Measurements from ENCODE around the gene C1orf232.

Gene C1orf232

GRCh38 chr1:26168410-26169197 lies at the start of gene C1orf232:
Gene C1orf232 (minus strand): TSS chr1:26168963. CDS start chr1:26168499, 464 bp downstream.
- DNase-seq: no peak

DNA sequence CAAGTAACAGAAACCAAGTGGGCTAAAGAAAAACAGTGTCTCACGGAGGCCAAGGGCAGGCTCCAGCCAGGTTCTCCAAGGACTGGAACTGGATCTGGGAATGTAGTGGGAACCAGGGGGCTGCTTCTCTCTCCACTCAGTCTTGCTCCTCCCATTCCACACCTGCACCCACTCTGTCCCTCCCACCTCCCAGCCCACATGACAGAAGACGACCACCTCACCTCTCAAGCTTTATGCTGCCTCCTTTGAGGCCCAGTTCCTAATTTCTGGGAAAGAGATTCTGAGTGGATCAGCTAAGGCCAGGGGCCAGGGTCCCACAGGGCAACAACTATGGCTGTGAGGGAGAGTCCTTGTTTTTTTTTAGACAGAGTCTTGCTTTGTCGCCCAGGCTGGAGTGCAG lies 46.5 kb upstream of the C1orf232 start:
- DNase-seq: no peak

GRCh38 chr1:26213335-26213905 lies 44.7 kb upstream of the C1orf232 start:
- no peak for DNase-seq

GRCh38 chr1:26212726-26213125 lies 44.0 kb upstream of the C1orf232 start:
- DNase-seq: no peak

GRCh38 chr1:26210147-26210870 lies 41.5 kb upstream of the C1orf232 start:
- no peak for DNase-seq

- DNase-seq: no peak
These were observed 35.0 kb upstream of the C1orf232 start for GRCh38 chr1:26203642-26204318.

DNA sequence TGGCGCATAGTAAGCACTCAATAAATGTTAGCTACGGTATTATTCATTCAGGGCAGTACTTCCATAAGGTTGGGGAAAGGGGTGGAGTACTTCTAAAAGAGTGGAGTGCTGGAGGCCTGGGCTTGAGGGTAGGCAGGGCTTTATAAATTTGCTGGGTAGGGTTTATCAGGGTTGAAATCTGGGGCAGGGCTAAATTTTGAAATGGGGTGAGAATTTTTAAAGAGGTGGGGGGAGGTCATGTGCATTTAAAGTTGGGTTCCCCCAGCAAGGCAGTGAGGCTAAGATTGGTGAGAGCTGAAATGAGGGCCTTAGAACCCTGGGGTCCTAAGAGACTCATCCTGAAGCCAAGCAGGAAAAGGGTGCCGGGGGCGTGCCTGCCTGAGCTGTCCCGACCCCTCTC lies 31.6 kb upstream of the C1orf232 start:
- DNase-seq: no peak

GRCh38 chr1:26197813-26198212 lies 29.1 kb upstream of the C1orf232 start:
- no peak for DNase-seq

GRCh38 chr1:26197301-26197700 lies 28.5 kb upstream of the C1orf232 start:
- DNase-seq: no peak

DNA sequence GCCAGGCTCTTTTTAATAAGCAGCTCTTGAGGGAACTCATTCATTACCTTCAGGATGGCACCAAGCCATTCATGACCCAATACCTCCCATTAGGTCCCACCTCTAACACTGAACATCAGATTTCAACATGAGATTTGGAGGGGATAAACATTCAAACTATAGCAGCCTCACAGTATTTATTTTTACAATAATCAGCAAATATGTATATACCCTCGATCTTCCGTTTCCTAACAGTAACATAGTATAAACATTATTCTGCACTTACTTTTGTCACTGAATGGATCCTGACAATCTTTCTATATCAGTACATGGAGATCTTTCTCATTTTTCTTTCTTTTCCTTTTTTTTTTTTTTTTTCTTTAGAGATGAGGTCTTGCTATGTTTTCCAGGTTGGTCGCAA lies 27.0 kb upstream of the C1orf232 start:
- DNase-seq: no peak

DNA sequence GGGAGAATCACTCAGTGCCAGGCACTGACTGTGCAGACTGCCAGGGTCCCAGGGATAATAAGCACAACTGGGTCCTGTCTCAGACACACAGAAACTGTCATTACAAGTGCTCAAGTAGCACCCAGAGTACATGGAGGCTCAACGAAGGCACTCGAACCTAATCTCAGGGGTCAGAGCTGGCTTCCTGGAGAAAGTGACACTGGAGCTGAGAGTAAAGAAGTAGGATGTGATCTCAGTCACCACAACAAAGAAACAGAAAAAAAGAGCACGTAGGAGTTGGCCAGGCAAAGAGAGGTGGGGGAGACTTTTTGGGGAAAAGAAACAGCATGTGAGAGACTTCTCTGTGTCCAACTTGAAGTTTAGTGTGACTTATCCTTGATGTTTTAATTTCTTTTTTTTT lies 23.0 kb upstream of the C1orf232 start:
- no peak for DNase-seq

GRCh38 chr1:26190373-26190987 lies 21.7 kb upstream of the C1orf232 start, which contains the start of gene CATSPER4:
Gene CATSPER4 (plus strand): TSS chr1:26190602. CDS start chr1:26190628, 26 bp downstream.
- DNase-seq: no peak

DNA sequence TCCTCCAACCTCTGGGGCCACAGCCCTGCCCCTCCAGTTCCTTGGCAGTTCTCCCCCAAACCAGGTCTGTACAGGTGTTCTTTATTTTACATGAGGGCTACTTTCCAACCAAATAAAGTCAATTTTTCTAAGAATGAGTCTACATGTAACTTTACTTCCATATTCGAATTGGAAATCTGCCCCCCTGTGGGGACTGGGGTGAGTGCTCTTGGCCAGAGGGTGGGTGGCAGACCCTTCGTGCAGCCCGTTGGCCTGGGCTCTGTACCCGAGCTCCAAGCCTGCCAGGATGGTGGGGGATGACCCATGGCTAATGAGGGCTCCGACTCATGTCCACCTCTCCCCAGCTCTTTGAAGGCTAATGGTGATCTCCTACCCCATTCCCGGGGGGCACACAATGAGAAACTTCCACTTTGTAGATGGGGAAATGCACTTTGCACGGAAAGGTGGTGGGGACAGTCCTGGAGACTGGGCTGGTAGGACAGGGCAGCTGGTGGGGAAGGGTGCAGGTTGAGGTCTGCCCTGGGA lies 21.1 kb upstream of the C1orf232 start:
- no peak for DNase-seq

DNA sequence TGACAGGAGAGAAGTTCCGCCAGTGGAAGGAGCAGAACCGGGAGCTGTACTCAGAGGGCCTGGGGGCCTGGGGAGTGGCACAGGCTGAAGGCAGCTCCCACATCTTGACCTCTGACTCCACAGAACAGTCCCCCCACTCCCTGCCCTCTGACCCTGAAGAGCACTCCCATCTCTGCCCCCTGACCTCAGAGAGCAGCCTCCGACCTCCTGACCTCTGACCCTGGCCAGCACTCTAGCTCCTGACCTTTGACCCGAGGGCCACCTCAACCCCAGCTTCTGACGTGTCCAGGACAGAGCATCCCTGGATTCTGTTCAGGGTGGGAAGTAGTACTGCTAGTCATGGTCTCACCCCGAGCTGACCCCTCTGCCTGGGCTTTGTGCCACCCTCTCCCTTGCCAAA lies 20.6 kb upstream of the C1orf232 start:
- no peak for DNase-seq

DNA sequence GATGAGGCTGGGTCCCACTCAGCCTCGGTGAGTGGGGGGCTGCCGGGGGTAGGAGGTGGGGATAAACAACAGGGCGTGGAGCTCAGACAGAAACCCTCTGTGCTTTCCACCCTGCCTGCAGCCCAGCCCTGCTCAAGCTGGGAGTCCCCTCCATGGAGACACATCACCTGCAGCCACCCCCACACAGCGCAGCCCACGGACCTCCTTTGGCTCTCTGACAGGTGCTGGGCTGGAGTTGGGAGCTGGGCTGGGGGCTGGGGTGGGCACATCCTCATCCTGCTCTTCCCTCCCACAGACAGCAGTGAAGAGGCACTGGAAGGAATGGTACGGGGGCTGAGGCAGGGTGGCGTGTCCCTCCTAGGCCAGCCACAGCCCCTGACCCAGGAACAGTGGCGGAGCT lies 19.7 kb upstream of the C1orf232 start:
- DNase-seq: no peak

DNA sequence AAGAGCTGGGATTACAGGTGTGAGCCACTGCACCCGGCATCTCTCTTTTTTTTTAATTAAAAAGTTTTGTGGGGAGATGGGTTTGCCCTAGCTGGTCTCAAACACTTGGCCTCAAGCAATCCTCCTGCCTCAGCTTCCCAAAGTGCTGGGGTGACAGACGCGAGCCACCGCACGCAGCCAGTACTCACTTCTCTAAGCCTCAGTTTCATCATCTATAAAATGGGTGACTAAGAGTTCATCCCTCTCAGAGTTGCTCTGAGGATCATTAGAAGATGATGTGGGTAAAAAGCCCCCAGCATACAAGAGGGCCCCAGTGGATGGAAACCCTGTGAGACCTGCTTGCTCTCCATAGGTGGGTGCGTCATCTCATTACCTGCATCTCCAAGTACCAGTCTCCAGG lies 19.1 kb upstream of the C1orf232 start:
- no peak for DNase-seq

DNA sequence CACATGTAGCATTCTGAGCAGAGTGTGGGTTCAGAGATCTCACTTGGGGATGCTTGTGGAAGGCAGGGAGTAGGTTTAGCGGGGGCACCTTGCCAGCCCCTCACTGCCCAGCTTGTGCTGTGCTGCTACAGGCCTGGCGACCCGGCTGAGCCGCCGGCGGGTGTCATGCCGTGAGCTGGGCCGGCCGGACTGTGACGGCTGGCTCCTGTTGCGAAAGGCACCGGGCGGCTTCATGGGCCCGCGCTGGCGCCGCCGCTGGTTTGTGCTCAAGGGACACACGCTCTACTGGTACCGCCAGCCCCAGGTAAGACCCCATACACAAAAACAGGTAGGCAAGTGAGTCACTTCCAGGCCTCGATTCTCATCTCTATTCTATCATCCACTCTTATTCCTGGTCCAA lies 16.1 kb upstream of the C1orf232 start:
- no peak for DNase-seq

- no peak for DNase-seq
These were observed 15.3 kb upstream of the C1orf232 start for GRCh38 chr1:26184086-26184485.

- no peak for DNase-seq
These were observed 13.6 kb upstream of the C1orf232 start for GRCh38 chr1:26182383-26182696.

DNA sequence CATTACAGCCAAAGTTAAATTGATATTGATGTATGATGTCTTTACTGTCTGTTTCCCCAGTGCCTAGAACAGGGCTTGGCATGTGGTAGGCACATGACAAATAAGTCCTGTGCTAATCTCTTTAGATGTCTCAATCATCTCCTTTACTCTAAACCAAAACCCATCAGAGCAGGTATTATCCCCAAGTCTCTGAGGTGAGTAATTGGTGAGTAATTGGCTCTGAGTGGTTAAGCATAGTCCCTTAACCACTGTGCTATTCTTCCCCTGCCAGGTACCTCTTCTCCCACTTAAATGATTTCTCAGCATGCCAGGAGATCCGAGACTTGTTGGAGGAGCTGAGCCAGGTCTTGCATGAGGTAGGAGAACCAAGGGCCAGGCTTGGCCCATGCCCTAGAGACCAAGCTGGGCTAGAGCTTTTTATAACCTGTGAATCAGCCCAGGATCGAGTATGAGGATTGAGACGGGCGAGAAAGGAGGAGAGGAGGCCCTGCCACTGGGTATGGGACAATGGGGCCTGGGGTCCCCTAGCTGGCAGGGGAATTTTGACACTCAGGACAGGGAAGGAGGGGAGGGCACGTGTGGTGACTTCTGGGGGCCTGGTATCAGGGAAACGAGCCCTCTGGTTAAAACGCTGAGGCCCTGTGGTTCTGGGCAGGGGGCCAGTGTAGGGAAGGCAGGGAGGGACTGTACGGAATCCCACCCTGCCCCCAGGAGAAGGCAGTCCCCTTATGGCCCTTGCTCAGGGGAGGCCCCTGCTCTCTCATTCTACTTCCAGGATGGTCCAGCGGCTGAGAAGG lies 13.0 kb upstream of the C1orf232 start:
- no peak for DNase-seq

DNA sequence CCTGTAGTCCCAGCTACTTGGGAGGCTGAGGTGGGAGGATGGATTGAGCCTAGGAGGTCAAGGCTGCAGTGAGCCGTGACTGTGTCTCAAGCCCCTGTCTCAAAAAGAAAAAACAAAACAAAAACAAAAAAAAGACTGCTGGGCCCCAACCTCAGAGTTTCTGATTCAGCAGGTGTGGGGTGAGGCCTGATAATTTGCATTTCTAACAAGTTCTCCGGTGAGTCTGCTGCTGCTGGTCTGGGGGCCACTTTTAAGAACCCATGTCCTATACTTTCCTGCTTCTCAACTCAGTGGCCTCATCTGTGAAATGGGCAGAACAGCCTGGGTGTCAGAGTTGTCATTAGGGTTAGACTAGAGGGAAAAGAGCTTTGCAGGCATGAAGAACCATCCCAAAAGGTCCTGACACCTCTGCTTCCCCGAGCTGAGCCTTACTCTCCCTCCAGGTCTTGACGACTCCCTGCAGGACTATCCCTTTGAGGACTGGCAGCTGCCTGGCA lies 11.3 kb upstream of the C1orf232 start:
- no peak for DNase-seq

GRCh38 chr1:26177182-26177684 lies 8.5 kb upstream of the C1orf232 start, which contains the start of gene CNKSR1:
Gene CNKSR1 (plus strand): TSS chr1:26177491. CDS start chr1:26177548, 57 bp downstream.
- no peak for DNase-seq
